B cell (primary cell): ENCODE data around the gene ARID1A.

Experiments used
- EZH2 ChIP-seq: IDR thresholded peaks from 2 replicates; pipeline ENCODE4 v1.6.1; 2012; ENCODE audit warnings: borderline replicate concordance, low read depth, mild to moderate bottlenecking, moderate library complexity, low read length; ENCODE audit not compliant: insufficient read depth, poor library complexity, severe bottlenecking
- TF ChIP-seq, protein P1 (sequence below): fragments of 200-600 bp; IDR thresholded peaks from one replicate; pipeline ENCODE4 v1.8.0; 2022; ENCODE audit warnings: antibody characterized with exemption, mild to moderate bottlenecking

GRCh38 chr1:26791148-26791547 is 95.3 kb downstream of the ARID1A start:
- TF ChIP-seq, protein P1, sequence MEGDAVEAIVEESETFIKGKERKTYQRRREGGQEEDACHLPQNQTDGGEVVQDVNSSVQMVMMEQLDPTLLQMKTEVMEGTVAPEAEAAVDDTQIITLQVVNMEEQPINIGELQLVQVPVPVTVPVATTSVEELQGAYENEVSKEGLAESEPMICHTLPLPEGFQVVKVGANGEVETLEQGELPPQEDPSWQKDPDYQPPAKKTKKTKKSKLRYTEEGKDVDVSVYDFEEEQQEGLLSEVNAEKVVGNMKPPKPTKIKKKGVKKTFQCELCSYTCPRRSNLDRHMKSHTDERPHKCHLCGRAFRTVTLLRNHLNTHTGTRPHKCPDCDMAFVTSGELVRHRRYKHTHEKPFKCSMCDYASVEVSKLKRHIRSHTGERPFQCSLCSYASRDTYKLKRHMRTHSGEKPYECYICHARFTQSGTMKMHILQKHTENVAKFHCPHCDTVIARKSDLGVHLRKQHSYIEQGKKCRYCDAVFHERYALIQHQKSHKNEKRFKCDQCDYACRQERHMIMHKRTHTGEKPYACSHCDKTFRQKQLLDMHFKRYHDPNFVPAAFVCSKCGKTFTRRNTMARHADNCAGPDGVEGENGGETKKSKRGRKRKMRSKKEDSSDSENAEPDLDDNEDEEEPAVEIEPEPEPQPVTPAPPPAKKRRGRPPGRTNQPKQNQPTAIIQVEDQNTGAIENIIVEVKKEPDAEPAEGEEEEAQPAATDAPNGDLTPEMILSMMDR: no peak
- no peak for TF ChIP-seq EZH2
